NCI-H526 treated with DMSO at 0.1 percent for 48 hours (cell line): ENCODE results near the gene GBE1.
"Not testable (repeated sequence)": the region's sequence is repeated elsewhere in the genome, so short reads cannot be mapped to it uniquely, and the experiment has no call there.

Experiments used
- DNase-seq: peaks from one replicate; lab custom pipeline; 2025; lab: John Stamatoyannopoulos, UW

The GBE1 gene

GRCh38 chr3:81753416-81754027 lies 7.9 kb downstream of the GBE1 start:
- DNase-seq, result no peak

DNA sequence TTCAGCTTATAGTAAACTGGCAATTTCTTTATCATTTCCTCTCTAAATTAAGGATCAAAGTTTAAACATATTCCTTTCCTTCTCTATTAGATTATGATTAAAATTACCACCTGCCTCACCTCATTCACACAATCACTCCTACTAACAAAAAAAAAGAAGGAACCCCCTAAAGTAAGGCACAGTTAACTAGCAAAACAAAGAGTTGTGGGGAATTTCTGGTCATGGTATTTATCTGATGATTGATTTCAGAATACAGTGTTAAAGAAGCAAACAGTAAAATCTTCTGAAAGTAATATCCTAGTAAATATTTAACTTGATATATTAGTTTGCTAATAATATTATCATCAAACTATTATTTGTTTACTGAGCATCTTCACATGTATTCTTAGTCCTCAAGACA lies 8.8 kb downstream of the GBE1 start:
- DNase-seq, result no peak

DNA sequence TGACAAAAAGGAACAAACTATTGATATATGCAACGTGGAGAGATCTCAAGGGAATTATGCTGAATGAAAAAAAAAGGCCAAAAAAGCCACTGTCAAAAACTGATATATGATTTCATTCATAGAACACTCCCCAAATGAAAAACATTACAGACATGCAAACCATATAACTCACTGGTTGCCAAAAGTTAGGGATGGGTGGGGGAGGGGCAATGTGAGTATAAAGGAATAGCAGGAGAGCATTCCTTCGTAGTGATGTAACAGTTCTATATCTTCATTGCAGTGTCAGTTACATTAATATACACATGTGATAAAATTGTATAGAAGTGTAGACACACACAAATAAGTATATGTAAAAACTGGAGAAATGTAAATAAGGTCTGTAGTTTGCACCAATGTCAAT lies 12.2 kb downstream of the GBE1 start:
- no peak for DNase-seq

DNA sequence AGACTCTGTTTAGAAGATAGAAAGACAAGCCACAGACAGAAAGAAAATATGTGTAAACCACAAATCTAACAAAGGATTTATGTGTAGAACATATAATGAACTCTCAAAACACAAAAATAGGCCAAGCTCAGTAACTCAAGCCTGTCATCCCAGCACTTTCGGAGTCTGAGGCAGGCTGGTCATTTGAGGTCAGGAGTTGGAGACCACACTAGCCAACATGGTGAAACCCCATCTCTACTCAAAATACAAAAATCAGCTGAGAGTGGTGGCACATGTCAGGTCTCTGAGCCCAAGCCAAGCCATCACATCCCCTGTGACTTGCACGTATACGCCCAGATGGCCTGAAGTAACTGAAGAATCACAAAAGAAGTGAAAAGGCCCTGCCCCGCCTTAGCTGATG lies 14.2 kb downstream of the GBE1 start:
- DNase-seq, result not testable (repeated sequence)

DNA sequence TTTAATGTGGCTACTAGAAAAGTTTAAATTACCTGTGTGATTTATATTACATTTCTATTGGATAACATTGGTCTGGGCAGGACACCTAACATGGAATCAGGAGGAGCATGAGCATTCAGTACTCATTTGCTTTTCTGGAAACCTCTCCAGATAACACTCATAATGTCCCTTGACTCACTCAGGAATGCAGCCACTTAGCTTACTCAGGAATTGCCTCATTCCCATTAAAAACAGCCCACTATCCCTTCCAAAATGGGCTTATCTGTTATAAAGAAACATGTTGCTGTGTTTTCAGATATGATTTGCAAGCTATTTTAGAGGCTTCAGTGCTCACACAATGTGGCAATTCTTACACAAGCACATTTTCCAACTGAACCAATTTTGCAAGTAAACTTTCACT lies 17.1 kb downstream of the GBE1 start:
- DNase-seq, result no peak

DNA sequence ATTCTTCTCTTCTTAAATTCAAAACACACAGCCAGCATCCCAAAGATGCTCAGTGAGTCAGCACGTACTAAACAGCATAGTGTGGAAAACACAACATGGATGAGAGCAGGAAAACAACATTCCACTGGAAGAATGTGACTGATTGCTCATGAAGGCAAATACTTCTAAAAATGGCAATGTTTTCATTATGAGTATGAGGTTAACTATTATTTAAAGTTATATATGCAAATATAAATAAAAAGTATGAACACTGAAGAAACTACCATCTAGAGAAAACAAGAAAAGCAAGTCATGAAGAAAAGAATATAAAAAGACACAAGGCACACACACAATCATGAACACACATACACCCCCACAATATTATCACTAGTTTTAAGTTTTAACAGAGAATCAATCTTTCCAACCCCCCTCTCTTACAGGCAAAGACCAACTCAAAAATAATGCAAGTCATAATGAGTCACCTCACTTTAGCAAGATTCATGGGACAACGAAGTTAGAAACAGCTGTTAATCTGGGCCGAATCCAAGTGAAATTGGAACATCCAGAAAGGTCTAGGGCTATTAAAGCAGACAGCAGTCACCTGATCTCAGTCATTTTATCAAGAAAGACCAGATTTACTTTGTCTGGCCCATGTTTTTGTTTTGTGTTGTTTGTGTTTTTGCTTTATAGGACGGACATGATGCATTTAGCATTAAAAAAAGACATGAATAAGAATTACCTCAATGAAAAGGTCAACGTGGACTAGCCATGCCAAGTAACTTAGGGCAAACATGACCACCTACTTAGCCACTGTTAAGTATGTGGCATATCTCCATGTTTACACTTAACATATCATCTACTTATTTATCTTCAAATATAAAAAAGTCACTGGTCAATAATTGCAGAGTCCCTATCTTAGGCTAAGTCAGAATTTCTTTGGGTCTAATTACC lies 18.1 kb downstream of the GBE1 start:
- DNase-seq, result no peak

GRCh38 chr3:81742581-81742980 lies 18.9 kb downstream of the GBE1 start:
- no peak for DNase-seq

DNA sequence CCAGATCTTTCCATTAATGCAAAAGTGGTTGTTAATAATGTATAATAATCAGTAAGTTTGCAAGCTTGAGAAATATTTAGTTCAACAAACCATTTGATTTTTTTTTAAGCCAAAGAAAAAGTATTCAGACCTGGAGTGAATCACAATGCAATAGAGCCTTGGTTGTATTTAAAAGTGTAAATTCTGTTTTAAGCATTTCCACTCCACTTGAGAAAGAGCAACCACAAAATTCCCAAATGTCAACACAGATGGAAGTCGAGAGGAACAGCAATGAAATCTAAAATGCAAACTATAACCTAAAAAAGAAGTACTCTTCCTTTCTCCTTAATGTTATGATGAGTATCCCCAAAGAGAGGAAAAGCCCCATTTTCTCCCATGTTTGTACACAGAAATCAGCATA lies 20.2 kb downstream of the GBE1 start:
- no peak for DNase-seq

GRCh38 chr3:81740731-81741130 lies 20.7 kb downstream of the GBE1 start:
- DNase-seq, result no peak

GRCh38 chr3:81735334-81735733 lies 26.1 kb downstream of the GBE1 start:
- no peak for DNase-seq

GRCh38 chr3:81734742-81735141 lies 26.7 kb downstream of the GBE1 start:
- no peak for DNase-seq

- no peak for DNase-seq
Observed at GRCh38 chr3:81732642-81733041, 28.8 kb downstream of the GBE1 start.

DNA sequence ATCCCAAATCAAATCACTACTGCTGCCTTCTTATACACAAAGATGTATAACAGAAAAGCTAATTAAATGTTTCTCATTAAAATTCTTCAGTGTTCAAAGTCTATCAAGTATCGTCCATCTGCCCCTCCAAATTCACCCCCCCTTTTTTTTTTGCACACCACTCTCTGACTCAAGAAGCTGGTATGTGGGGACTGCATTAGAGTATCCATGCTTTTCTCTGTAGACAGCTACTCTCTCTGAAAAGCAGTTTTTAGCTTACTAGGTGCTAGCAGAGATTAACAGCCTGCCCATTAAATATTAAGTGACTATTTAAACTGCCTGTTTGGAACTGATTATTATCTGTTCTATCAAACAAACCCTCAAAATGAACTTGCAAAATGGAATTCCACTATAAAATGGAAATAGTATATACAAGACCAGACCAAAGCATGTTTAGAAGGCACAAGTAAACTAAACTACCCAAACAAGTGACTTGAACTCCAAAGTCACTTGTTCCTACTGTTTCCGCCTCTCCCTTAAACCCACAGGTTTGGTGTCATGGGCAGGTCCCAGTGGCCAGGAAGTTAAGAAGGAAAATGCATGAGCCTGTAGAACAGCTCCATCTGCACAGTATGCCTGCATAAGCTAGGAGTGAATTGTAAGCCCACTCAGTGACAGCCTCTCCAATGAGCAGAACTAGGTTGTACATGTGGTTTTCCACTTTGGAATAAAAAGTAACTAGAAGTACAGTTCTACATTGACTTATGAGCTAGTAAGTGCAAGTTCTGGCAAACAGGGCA lies 32.5 kb downstream of the GBE1 start:
- DNase-seq, result no peak

GRCh38 chr3:81726735-81727134 lies 34.7 kb downstream of the GBE1 start:
- DNase-seq, result no peak

DNA sequence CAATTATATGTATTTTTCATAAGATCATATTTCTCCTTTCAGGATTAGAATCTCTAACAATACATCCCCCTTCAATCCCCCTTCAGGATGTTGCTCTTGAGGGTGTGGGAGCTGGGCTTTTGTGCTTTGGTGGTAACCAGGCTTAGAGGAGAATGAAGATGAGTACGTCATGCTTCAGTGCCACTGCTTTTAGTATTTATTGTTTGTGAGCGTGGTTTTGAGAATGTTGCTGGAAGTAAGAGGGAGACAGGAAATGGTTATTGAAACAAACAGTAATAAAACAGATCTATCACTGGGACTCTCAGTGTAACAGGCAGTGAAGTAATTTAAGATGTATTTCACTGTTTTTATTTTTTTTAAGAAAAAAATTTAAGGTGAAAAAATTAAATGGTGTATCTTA lies 35.3 kb downstream of the GBE1 start:
- DNase-seq, result no peak

DNA sequence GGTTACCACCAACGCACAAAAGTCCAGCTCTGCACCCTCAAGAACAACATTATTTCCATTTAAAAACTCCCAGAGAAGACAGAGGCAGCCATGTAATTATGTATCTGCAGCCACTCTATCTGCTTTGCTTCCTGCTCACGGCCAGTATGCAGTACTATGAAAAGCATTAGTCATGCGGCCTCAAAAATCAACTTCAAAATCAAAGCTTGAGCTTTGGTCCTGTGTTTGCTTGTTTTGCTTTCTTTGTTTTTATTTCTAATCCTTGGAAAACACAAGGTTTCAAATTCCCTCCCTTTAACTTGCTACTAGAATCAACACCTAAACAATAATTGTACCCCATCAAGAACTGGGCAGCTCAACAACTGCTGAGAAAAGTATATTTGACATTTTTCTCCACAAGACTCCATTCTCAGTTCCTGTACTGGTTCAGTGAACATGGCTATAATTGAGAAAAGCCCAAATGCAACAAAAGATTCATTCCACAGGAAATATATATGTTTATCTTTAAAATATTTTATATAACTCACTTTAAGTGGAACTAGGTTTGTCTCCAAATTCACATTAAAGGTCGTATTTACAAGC lies 37.6 kb downstream of the GBE1 start:
- DNase-seq, result no peak

DNA sequence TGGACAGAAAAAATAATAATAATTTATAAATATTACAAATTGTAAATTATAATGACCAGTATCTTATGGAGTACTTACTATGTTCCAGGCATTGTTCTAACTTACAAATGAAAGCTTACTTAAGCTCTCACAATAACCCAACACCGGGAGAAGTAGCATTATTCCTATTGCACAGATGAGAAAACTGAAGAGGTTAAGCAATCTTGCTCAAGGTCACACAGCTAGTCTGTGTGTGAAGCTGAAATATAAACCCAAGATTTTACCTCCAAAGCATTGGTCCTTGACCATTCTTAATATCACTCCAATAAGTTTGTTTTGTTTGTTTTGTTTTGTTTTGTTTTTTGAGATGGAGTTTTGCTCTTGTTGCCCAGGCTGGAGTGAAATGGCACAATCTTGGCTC lies 43.1 kb downstream of the GBE1 start:
- DNase-seq, result no peak

DNA sequence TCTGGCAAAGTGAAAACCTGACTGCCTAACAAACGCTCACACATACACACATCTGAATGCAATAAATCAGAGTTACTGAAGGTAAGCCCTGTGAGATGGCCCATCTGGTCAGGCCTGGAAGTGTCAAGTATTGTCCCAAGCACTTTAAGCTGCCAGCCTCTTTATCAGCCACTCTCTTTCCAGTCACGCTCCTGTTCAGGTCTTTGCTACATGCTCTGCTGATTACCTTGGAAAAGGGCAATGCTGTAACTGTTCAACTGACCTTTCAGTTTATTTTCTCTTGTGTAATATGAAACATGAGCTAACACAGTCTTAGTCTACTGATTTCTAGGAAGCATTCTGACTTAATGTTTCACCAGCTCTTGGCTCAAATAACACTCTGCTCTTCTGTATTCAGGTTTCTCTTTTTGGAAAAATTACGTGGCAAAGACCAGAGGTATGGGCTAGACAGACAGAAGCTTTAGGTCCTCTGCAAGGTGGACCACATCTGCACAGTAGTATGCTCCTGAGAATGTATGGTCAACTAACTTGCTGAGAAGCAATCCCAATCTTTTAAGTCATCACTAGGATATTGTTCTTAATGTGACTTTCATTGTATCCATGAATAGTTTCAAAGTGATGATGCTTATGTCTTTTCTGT lies 44.5 kb downstream of the GBE1 start:
- no peak for DNase-seq

GRCh38 chr3:81713031-81713430 lies 48.4 kb downstream of the GBE1 start:
- no peak for DNase-seq

- no peak for DNase-seq
Observed at GRCh38 chr3:81709606-81710005, 51.8 kb downstream of the GBE1 start.

GRCh38 chr3:81707996-81708395 lies 53.4 kb downstream of the GBE1 start:
- no peak for DNase-seq

- no peak for DNase-seq
Observed at GRCh38 chr3:81702126-81702525, 59.3 kb downstream of the GBE1 start.
